Measurements from ENCODE around the gene ABCD2.
"Not testable (repeated sequence)": the region's sequence is repeated elsewhere in the genome, so short reads cannot be mapped to it uniquely, and the experiment has no call there.

Gene ABCD2

DNA sequence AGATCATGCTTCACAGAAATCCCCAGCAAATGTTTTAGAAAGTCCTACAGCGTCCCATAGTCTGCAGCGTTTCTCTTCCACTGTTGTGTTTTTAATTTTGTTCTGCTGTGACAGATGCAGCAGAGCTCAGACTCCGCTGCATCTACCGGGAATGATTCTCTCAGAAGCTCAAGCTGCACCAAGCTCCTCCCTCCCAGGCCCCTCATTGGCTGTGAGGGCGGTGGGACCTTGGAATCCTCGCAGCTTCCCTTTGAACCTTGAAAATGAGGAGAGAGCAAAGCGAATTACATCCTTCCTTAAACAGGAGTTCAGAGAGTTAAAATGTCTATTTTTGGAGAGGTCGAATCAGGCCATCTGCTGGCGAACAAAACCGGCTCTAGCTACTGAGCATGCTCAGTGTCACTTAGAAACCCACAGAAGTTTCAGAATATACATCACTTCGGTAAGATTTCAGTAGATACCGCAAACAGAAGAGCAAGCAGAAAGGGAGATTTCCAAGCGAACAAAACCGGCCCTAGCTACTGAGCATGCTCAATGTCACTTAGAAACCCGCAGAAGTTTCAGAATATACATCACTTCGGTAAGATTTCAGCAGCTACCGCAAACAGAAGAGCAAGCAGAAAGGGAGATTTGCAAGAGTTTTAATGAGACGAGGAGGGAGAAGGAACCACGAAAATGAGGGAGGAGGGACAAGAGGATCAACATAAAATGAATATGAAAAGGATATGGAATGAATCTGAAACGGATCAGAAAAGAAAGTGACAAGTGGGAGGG is at the start of gene ABCD2:
Gene ABCD2 (minus strand): TSS at position 144 of the 774 bp plus-strand sequence. CDS start 188 bp downstream, outside the sequence.
- Mint-ChIP-seq H3K9me3 (no peaks in the 10 kb centered on the region), H3K27me3 (no peaks in the 10 kb centered on the region), H3K27ac (no peak within 1 kb of the TSS), H3K4me3 (no peak within 1 kb of the TSS), H3K4me1 (peaks cover 22% of the 10 kb centered on the region), H3K36me3 (no peaks in the 10 kb centered on the region)
- DNase-seq (ENCODE audit: low spot score in 2 of 2), result peak; percentile 43 to 57
- peak; percentile 86 for ATAC-seq (ENCODE audit: low read depth)

DNA sequence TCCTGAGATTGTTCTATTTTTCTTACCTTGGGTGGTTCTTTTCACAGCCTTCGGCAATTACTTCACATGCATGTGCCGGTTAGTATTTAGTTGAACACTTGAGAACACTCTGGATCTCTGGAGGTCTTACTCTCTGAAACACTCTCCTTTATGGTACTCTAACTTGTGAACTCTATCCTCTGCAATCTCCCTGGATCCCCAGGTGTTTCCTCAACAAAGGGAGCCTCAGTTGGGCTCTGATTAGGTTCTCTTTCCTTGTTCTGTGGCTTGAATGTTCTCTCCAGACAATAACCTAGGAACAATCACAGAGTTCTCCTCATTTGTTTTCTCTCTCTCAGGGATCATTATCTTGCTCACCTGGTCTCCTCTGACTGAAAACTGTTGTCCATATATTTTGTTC is 40.5 kb upstream of the ABCD2 start:
- Mint-ChIP-seq H3K9me3 (peaks cover 1% of the 10 kb centered on the region), H3K36me3 (no peaks in the 10 kb centered on the region), H3K4me1 (no peaks in the 10 kb centered on the region), H3K27me3 (no peaks in the 10 kb centered on the region), H3K4me3 (no peak overlapping the region), H3K27ac (no peak overlapping the region)
- ATAC-seq (ENCODE audit: low read depth) (no peak), DNase-seq (ENCODE audit: low spot score in 2 of 2) (no peak)

DNA sequence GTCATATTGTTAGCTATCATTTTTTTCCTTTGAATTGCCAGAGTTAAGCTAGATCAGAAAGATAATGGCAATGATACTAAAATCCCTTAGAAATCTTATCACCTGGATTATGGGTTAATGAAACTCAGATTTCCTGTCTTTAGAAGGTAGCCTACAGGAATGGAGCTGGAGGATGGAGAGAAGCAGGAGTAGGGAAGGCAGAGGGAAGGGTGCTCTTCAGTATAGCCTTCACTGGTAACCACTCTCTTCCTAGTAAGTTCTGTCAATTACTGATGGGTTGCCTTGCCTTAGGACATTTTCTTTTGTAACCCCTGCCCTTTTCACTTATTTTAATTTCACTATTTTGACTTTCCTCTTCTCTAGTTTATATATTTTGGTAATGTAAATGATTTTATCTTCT is 27.8 kb upstream of the ABCD2 start:
- Mint-ChIP-seq H3K36me3 (no peaks in the 10 kb centered on the region), H3K27ac (no peak overlapping the region), H3K4me1 (no peaks in the 10 kb centered on the region), H3K27me3 (no peaks in the 10 kb centered on the region), H3K9me3 (no peaks in the 10 kb centered on the region), H3K4me3 (no peak overlapping the region)
- ATAC-seq (ENCODE audit: low read depth), result no peak
- DNase-seq (ENCODE audit: low spot score in 2 of 2), result no peak

DNA sequence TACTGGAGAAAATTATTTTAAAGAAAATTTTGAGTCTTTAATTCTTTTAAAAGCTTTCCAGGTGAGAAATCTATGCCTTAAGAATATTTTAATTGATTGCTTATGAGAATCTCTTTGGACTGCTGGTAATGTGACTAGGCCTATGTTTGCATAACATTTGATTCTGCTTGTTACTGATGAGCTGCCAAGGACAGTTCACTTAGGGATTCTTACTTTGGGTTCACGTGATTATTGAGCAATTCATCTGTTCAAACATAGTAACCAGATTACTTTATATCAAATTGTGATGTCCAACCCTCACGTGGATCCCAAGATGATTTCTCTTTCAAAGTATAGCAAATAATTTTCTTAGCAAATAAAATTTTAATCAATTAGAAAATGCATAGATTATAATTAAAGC is 27.4 kb upstream of the ABCD2 start:
- H3K27me3 Mint-ChIP-seq, result no peaks in the 10 kb centered on the region
- ATAC-seq (ENCODE audit: low read depth) (no peak), DNase-seq (ENCODE audit: low spot score in 2 of 2) (no peak)
- H3K36me3 Mint-ChIP-seq, result no peaks in the 10 kb centered on the region
- H3K4me3 Mint-ChIP-seq, result no peak overlapping the region
- no peaks in the 10 kb centered on the region for H3K9me3 Mint-ChIP-seq
- no peaks in the 10 kb centered on the region for H3K4me1 Mint-ChIP-seq
- H3K27ac Mint-ChIP-seq, result no peak overlapping the region

DNA sequence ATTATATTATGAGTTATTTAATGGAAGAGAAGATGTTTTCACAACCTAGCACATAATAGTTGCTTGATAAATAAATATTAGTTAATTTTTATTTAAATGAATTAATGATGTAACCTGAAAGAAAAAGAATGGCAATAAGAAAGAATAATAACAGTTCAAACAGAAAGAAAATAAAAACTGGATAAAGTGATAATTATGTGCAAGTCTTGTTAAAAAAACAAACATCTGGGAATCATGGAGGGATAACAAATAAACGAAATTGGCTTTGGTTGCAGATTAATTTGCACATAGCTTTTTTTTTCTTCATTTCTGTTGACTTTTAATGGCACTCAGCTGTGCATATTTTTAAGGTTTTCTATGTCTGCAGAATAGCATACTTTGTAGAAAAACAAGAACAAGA is 23.4 kb upstream of the ABCD2 start:
- Mint-ChIP-seq H3K9me3 (no peaks in the 10 kb centered on the region), H3K27me3 (no peaks in the 10 kb centered on the region), H3K4me1 (no peaks in the 10 kb centered on the region), H3K27ac (no peak overlapping the region), H3K4me3 (no peak overlapping the region), H3K36me3 (no peaks in the 10 kb centered on the region)
- DNase-seq (ENCODE audit: low spot score in 2 of 2) (no peak), ATAC-seq (ENCODE audit: low read depth) (no peak)

DNA sequence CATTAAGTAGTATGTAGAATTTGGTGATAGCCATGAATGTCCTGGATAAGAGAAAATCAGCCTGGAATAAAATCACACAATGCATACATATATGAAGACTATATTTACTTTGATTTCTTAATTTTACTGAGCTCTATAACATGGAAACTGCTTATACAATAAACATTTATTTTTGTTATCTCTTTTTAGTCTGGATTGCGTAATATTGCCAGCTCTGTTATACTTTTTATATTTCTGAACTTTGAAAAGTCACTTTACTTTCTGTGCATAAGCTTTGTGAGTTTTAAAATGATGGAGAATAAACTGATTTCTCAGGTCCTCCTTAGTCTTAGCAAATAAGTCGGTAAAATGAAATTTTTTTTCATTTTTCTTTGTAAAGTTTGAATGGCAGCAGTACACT is 19.2 kb upstream of the ABCD2 start:
- Mint-ChIP-seq H3K27me3 (no peaks in the 10 kb centered on the region), H3K9me3 (no peaks in the 10 kb centered on the region), H3K27ac (no peak overlapping the region), H3K36me3 (no peaks in the 10 kb centered on the region), H3K4me3 (no peak overlapping the region), H3K4me1 (no peaks in the 10 kb centered on the region)
- ATAC-seq (ENCODE audit: low read depth) (no peak), DNase-seq (ENCODE audit: low spot score in 2 of 2) (no peak)

DNA sequence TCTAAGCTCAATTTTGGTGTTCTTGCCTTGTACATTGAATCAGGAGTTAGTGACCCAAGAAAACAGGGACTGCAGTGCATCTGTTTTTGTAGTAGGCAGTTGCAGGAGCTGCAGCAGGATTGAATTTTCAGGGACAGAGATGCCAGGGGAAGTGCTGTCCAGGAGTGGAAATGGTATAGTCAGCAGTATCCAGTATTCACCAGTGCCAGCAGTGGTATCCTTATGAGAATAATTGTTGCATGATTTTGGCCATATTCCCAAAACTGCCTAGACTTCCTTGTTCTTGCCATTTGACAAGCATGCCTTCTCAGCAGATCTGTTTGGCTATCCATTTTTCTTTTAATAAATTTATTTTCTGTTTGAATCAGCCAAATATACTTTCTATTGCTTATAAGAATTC is 18.6 kb upstream of the ABCD2 start:
- Mint-ChIP-seq H3K4me3 (no peak overlapping the region), H3K27ac (no peak overlapping the region), H3K4me1 (no peaks in the 10 kb centered on the region), H3K9me3 (no peaks in the 10 kb centered on the region), H3K27me3 (no peaks in the 10 kb centered on the region), H3K36me3 (no peaks in the 10 kb centered on the region)
- no peak for DNase-seq (ENCODE audit: low spot score in 2 of 2)
- no peak for ATAC-seq (ENCODE audit: low read depth)

DNA sequence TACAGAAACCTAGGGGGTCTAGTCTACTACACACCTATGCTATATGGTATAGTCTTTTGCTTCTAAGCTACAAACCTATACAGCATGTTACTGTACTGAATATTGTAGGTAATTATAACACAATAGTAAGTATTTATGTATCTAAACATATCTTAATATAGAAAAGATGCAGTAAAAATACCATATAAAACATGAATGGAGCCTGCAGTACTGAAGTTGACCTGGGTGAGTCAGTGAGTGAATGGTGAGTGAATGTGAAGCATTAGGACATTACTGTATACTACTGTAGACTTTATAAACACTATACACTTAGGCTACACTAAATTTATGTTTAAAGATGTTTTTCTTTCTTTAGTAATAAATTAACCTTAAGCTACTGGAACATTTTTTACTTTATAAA is 13.1 kb upstream of the ABCD2 start:
- Mint-ChIP-seq H3K27ac (no peak overlapping the region), H3K36me3 (no peaks in the 10 kb centered on the region), H3K27me3 (no peaks in the 10 kb centered on the region), H3K4me1 (peaks cover 7% of the 10 kb centered on the region), H3K4me3 (no peak overlapping the region), H3K9me3 (no peaks in the 10 kb centered on the region)
- no peak for ATAC-seq (ENCODE audit: low read depth)
- DNase-seq (ENCODE audit: low spot score in 2 of 2), result no peak

DNA sequence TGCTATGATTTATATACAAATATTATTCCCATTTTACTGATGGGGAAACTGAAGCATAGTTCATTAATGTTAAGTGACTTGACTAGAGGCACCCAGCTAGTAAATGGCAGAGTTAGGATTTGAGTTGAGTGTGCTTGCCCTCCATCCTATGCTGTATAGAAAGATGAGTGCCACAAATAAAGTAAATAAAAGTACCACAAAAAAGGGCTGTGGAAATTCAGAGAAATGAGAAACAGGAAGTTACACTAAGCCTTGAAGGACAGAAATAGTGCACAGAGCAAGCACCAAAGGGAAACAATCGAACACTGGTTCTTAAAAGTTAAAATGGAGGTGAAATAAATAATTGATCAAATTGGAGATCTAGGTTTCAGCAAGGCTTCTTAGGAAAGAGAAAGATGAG is 9.2 kb upstream of the ABCD2 start:
- no peaks in the 10 kb centered on the region for H3K36me3 Mint-ChIP-seq
- H3K27ac Mint-ChIP-seq, result peak overlapping the region; percentile 9
- H3K4me3 Mint-ChIP-seq, result peak overlapping the region; percentile 40
- no peaks in the 10 kb centered on the region for H3K27me3 Mint-ChIP-seq
- H3K9me3 Mint-ChIP-seq, result no peaks in the 10 kb centered on the region
- DNase-seq (ENCODE audit: low spot score in 2 of 2), result no peak
- ATAC-seq (ENCODE audit: low read depth), result peak; percentile 54
- H3K4me1 Mint-ChIP-seq, result peaks cover 7% of the 10 kb centered on the region

DNA sequence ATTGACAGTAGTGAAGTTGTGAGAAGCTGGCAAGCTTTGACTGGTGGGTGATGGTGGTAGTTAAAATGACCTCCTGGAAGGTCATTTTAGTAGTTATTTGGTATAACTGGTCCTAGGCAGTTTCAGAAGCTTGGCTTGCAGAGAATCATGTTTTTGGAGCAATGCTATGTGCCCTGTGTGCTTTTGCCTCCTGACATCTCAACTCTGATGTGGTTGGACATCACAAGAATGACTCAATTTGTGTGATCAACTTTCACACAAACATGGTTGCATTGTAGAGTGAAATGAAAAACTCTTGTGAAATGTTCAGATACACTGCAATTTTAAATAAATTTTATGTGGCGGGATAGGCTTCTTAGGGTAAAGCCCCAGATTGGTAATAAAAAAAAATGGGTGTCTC is 8.3 kb upstream of the ABCD2 start:
- Mint-ChIP-seq H3K27ac (no peak overlapping the region), H3K4me1 (peaks cover 7% of the 10 kb centered on the region), H3K9me3 (no peaks in the 10 kb centered on the region), H3K36me3 (no peaks in the 10 kb centered on the region), H3K27me3 (no peaks in the 10 kb centered on the region), H3K4me3 (no peak overlapping the region)
- DNase-seq (ENCODE audit: low spot score in 2 of 2) (no peak), ATAC-seq (ENCODE audit: low read depth) (no peak)

DNA sequence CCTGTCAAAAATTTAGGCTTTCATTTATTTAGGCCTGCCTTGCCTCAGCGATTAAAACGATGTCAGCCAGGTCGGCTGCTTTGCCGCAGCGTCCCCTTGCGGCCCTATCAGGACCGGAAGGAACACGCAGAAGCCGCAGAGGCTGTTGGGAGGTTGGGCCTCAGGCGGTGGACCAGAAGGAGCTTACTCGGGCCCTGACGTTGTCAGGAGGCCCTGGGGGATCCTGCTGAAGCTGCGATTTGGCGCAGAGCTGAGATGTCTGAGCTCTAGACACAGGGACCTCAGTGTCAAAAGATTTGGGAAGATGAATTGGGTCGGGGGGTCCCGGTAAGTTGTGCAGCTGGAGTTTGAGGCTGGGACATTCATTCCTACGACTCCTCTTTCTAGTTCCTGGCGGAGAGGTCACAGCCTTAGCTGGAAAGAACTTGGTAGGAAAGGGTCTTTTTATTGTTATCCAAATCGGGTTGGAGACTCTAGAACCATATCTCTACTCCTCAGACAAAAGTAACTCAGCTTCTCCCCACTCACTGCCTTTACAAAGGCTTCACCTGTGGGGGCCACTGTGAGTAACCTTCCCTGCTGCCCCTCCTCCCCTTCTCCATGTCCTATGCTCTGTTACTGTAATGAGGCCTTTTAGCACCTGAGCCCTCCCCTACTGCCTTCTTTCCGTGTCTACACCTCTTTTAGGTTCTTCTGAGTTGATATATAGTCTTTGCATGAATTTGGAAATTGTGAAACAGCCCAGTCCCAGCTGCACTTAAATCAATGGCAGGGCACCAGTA is 6.6 kb upstream of the ABCD2 start:
- no peak for ATAC-seq (ENCODE audit: low read depth)

DNA sequence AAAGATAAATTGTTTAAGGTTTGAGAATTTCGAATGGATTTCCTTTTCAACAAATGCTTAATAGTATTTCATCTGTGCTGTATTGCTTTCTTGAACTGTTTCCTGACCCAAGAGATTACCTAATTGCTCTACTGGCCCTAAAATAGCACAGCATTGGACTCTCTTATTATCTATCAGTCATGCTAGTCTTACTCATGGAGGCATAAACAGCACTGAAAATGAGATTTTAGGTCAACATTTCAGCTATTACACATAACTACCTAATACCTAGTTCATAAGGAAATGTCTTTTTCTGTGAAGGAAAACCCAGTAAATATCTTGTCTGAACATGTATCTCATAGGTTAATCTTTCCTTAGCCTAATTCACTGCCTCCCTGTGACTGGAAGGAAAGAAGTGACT is 4.3 kb upstream of the ABCD2 start:
- DNase-seq (ENCODE audit: low spot score in 2 of 2) (no peak), ATAC-seq (ENCODE audit: low read depth) (no peak)
- Mint-ChIP-seq H3K4me1 (peaks cover 16% of the 10 kb centered on the region), H3K27me3 (no peaks in the 10 kb centered on the region), H3K4me3 (no peak overlapping the region), H3K27ac (no peak overlapping the region), H3K9me3 (no peaks in the 10 kb centered on the region), H3K36me3 (no peaks in the 10 kb centered on the region)

More for the DNA sequence above, 6.6 kb upstream of the ABCD2 start:
- no peak overlapping the region for H3K4me3 Mint-ChIP-seq
- no peak overlapping the region for H3K27ac Mint-ChIP-seq
- no peaks in the 10 kb centered on the region for H3K9me3 Mint-ChIP-seq
- peaks cover 14% of the 10 kb centered on the region for H3K4me1 Mint-ChIP-seq
- DNase-seq (ENCODE audit: low spot score in 2 of 2), result no peak
- H3K27me3 Mint-ChIP-seq, result no peaks in the 10 kb centered on the region
- H3K36me3 Mint-ChIP-seq, result no peaks in the 10 kb centered on the region

DNA sequence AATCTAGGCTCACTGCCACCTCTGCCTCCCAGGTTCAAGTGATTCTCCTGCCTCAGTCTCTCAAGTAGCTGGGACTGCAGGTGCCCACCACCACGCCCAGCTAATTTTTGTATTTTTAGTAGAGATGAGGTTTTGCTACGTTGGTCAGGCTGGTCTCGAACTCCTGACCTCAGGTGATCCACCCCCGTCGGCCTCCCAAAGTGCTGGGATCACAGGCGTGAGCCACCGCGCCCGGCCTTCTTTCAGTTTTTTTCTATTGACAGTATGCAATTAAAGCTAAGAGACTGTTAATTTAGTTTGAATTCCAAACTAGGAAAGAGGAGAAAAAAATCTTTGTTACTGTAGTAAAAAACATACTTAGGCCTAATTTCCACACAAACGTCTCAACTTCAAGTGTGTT is 3.6 kb upstream of the ABCD2 start:
- not testable (repeated sequence) for ATAC-seq (ENCODE audit: low read depth); H3K27ac Mint-ChIP-seq; DNase-seq (ENCODE audit: low spot score in 2 of 2); H3K4me3 Mint-ChIP-seq; H3K27me3 Mint-ChIP-seq; H3K9me3 Mint-ChIP-seq; H3K36me3 Mint-ChIP-seq
- H3K4me1 Mint-ChIP-seq, result peaks cover 16% of the 10 kb centered on the region

DNA sequence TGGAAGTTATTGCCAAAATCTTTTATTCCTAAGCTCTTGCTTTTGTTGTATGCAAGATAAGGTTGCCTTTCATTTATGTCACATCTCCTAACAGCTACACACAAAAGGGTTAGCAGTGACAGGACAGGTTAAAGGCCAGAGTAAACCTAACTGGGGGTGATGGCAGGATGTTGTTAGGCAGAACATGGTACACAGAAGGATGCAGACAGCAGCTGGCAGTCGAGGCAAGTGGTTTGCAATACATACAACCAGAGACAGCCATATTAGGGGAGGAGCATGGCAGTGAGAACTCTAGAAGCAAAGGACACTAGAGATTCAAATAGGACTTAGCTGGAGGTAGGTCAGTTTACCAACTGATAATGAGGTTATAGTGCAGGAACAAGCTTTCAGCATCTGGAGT is 2.7 kb upstream of the ABCD2 start:
- DNase-seq (ENCODE audit: low spot score in 2 of 2), result no peak
- H3K4me3 Mint-ChIP-seq, result no peak overlapping the region
- no peaks in the 10 kb centered on the region for H3K9me3 Mint-ChIP-seq
- peak overlapping the region; percentile 77 for H3K27ac Mint-ChIP-seq
- ATAC-seq (ENCODE audit: low read depth), result no peak
- no peaks in the 10 kb centered on the region for H3K27me3 Mint-ChIP-seq
- H3K36me3 Mint-ChIP-seq, result no peaks in the 10 kb centered on the region
- peaks cover 20% of the 10 kb centered on the region for H3K4me1 Mint-ChIP-seq

DNA sequence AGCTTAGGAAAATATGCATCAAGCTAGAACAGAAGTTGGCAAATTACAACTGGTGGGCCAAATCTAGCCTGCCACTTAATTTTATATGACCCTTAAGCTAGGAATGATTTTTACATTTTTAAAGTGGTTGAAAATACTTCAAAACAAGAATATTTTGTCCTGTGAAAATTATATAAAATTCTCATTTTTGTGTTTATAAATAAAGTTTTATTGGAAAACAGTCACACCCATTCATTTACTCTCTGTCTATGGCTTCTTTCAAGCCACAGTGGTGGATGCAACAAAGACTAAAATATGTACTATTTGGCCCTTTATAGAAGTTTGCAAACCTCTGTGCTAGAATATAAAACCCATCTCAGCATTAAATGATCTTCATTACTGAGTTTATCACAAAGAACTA is 2.1 kb upstream of the ABCD2 start:
- H3K9me3 Mint-ChIP-seq, result no peaks in the 10 kb centered on the region
- peaks cover 20% of the 10 kb centered on the region for H3K4me1 Mint-ChIP-seq
- peak overlapping the region; percentile 79 for H3K4me3 Mint-ChIP-seq
- ATAC-seq (ENCODE audit: low read depth) (no peak), DNase-seq (ENCODE audit: low spot score in 2 of 2) (no peak)
- H3K27me3 Mint-ChIP-seq, result no peaks in the 10 kb centered on the region
- H3K36me3 Mint-ChIP-seq, result no peaks in the 10 kb centered on the region
- H3K27ac Mint-ChIP-seq, result no peak overlapping the region
